HepG2 (cell line): ENCODE data around the gene RNF126. TPM values are rescaled to one million over a fixed set of nuclear protein-coding genes. Genes with fewer than 3 reads are reported as not detected.

ENCODE experiments used
- AHR ChIP-seq: IDR thresholded peaks from 2 replicates; pipeline ENCODE4 v1.6.1; 2018; ENCODE audit warnings: missing genetic modification reagents, missing compliant biosample characterization
- ATF2 ChIP-seq: sonication (generic); formaldehyde crosslinking; IDR thresholded peaks from 2 replicates; pipeline ENCODE4 v1.4.0; 2020; ENCODE audit warnings: missing genetic modification reagents
- ATF5 ChIP-seq: sonication (generic); formaldehyde crosslinking; IDR thresholded peaks from 2 replicates; pipeline ENCODE4 v1.4.0; 2020; ENCODE audit warnings: mild to moderate bottlenecking, low read depth, missing genetic modification reagents
- CREB3 ChIP-seq: sonication (generic); formaldehyde crosslinking; IDR thresholded peaks from 2 replicates; pipeline ENCODE4 v1.5.0; 2020; ENCODE audit warnings: missing genetic modification reagents
- HBP1 ChIP-seq: IDR thresholded peaks from 2 replicates; pipeline ENCODE4 v1.6.1; 2016; ENCODE audit warnings: low read depth, control low read depth
- HNRNPH1 ChIP-seq: fragments of 200-400 bp; formaldehyde crosslinking; optimal IDR thresholded peaks from 2 replicates; pipeline ENCODE3; 2017; ENCODE audit warnings: mild to moderate bottlenecking, low read depth, low read length
- JUND ChIP-seq: sonication (generic); formaldehyde crosslinking; IDR thresholded peaks from 2 replicates; pipeline ENCODE4 v1.8.0; 2022; ENCODE audit warnings: mild to moderate bottlenecking, missing genetic modification reagents
- MAFF ChIP-seq: IDR thresholded peaks from 2 replicates; pipeline ENCODE4 v1.6.1; 2011; ENCODE audit warnings: low read depth, low read length, improper control_type of control experiment
- MATR3 ChIP-seq: sonication (generic); formaldehyde crosslinking; IDR thresholded peaks from 2 replicates; pipeline ENCODE4 v1.4.0; 2020; ENCODE audit warnings: missing genetic modification reagents
- MIXL1 ChIP-seq: IDR thresholded peaks from 2 replicates; pipeline ENCODE4 v1.6.1; 2016
- MXI1 ChIP-seq: IDR thresholded peaks from 3 replicates; pipeline ENCODE4 v1.6.1; 2012; ENCODE audit warnings: low read depth, low read length, inconsistent platforms, borderline replicate concordance
- NPAS2 ChIP-seq: sonication (generic); formaldehyde crosslinking; IDR thresholded peaks from 2 replicates; pipeline ENCODE4 v1.8.0; 2022; ENCODE audit warnings: mild to moderate bottlenecking, missing genetic modification reagents, borderline replicate concordance
- SETDB1 ChIP-seq: sonication (generic); formaldehyde crosslinking; IDR thresholded peaks from 2 replicates; pipeline ENCODE4 v1.5.1; 2020; ENCODE audit warnings: missing genetic modification reagents, mild to moderate bottlenecking, borderline replicate concordance
- SNAI1 ChIP-seq: sonication (generic); formaldehyde crosslinking; IDR thresholded peaks from 2 replicates; pipeline ENCODE4 v1.5.0; 2020; ENCODE audit warnings: mild to moderate bottlenecking, missing genetic modification reagents, borderline replicate concordance
- THAP7 ChIP-seq: sonication (generic); formaldehyde crosslinking; IDR thresholded peaks from 2 replicates; pipeline ENCODE4 v1.8.1; 2023; ENCODE audit warnings: mild to moderate bottlenecking, missing genetic modification reagents
- TRIM24 ChIP-seq: sonication (generic); formaldehyde crosslinking; IDR thresholded peaks from 2 replicates; pipeline ENCODE4 v1.8.0; 2022; ENCODE audit warnings: mild to moderate bottlenecking, missing genetic modification reagents
- ZBTB7A ChIP-seq: sonication (generic); formaldehyde crosslinking; IDR thresholded peaks from 2 replicates; pipeline ENCODE4 v1.8.0; 2022; ENCODE audit warnings: mild to moderate bottlenecking, missing genetic modification reagents
- ZBTB7B ChIP-seq: sonication (generic); formaldehyde crosslinking; IDR thresholded peaks from 2 replicates; pipeline ENCODE4 v1.4.0; 2020; ENCODE audit warnings: missing genetic modification reagents
- ZMYM2 ChIP-seq: sonication (generic); formaldehyde crosslinking; IDR thresholded peaks from 2 replicates; pipeline ENCODE4 v1.8.0; 2022; ENCODE audit warnings: mild to moderate bottlenecking, missing genetic modification reagents
- ZNF136 ChIP-seq: sonication (generic); formaldehyde crosslinking; IDR thresholded peaks from 2 replicates; pipeline ENCODE4 v1.8.1; 2022; ENCODE audit warnings: low read depth, mild to moderate bottlenecking, moderate library complexity, missing genetic modification reagents
- ZNF234 ChIP-seq: sonication (generic); formaldehyde crosslinking; conservative IDR thresholded peaks from 2 replicates; pipeline ENCODE4 v1.5.1; 2020; ENCODE audit warnings: mild to moderate bottlenecking, missing genetic modification reagents
- ZNF260 ChIP-seq: sonication (generic); formaldehyde crosslinking; IDR thresholded peaks from 2 replicates; pipeline ENCODE4 v1.4.0; 2020; ENCODE audit warnings: missing genetic modification reagents, low read depth, mild to moderate bottlenecking, borderline replicate concordance
- ZNF3 ChIP-seq: IDR thresholded peaks from 2 replicates; pipeline ENCODE4 v1.7.0; 2017; ENCODE audit warnings: inconsistent platforms
- ZNF431 ChIP-seq: sonication (generic); formaldehyde crosslinking; IDR thresholded peaks from 2 replicates; pipeline ENCODE4 v1.9.0; 2022; ENCODE audit warnings: missing genetic modification reagents, low read depth, mild to moderate bottlenecking, borderline replicate concordance
- ZNF83 ChIP-seq: sonication (generic); formaldehyde crosslinking; IDR thresholded peaks from 2 replicates; pipeline ENCODE4 v1.4.0; 2020; ENCODE audit warnings: missing genetic modification reagents, mild to moderate bottlenecking, borderline replicate concordance
- ZNF850 ChIP-seq: sonication (generic); formaldehyde crosslinking; conservative IDR thresholded peaks from 2 replicates; pipeline ENCODE4 v1.9.0; 2021; ENCODE audit warnings: mild to moderate bottlenecking, missing genetic modification reagents
- ZNF879 ChIP-seq: sonication (generic); formaldehyde crosslinking; IDR thresholded peaks from 2 replicates; pipeline ENCODE4 v1.8.1; 2023; ENCODE audit warnings: missing genetic modification reagents
- polyA plus RNA-seq, 8 experiments: library from polyadenylated mRNA; depleted of rRNA in 3 of 8; stranded (reverse) in 7 of 8; unstranded in 1 of 8; fragments of >200 nt; fragmentation: Illumina TruSeq in 4 of 8; extraction: Trizol in 4 of 8; gene quantifications; 2 replicates each; pipeline versions ENCODE4 v1.2.1 to v1.2.3, GENCODE V29; 2011 to 2016; ENCODE audit warnings: low read depth in 4 of 8, missing spikeins in 1 of 8, mixed read lengths in 1 of 8; ENCODE audit not compliant: insufficient read depth in 1 of 8
- total RNA-seq, 5 experiments: library from RNA; depleted of rRNA; stranded (reverse); fragments of >200 nt; fragmentation: Illumina TruSeq; extraction: Trizol; gene quantifications; 2 replicates each; pipeline ENCODE4 v1.2.3, GENCODE V29; 2016; ENCODE audit warnings: low read depth in 1 of 5

Gene RNF126
- total and polyA plus RNA-seq, 2 of the 13 experiments (the other 11 are each of a cell fraction or from before 2014, with no cell fraction given) = 23.2 to 34.0 TPM

- no peak for TF ChIP-seq SNAI1
- no peak for TF ChIP-seq SETDB1 (CRISPR knock-in tag)
- no peak for TF ChIP-seq ZNF879 (CRISPR knock-in tag)
- peak; percentile 36; the same call in 1 of the 2 replicates for TF ChIP-seq AHR (CRISPR knock-in tag)
- TF ChIP-seq TRIM24 = no peak
- no peak for TF ChIP-seq ZBTB7B
- no peak for TF ChIP-seq ZNF136 (CRISPR knock-in tag)
- TF ChIP-seq HNRNPH1 = no peak
- no peak for TF ChIP-seq ZNF234 (CRISPR knock-in tag)
- 0 out of 2 replicates have a peak, but pooled peaks have one; percentile 10 for TF ChIP-seq ZNF431 (CRISPR knock-in tag)
- TF ChIP-seq ATF5 = no peak
- no peak for TF ChIP-seq THAP7 (CRISPR knock-in tag)
- TF ChIP-seq ZMYM2 (CRISPR knock-in tag) = no peak
- no peak for TF ChIP-seq ZBTB7A
- TF ChIP-seq MATR3 (CRISPR knock-in tag) = no peak
- TF ChIP-seq HBP1 (CRISPR knock-in tag) = no peak
- no peak for TF ChIP-seq ATF2 (CRISPR knock-in tag)
- TF ChIP-seq NPAS2 (CRISPR knock-in tag) = 0 out of 2 replicates have a peak, but pooled peaks have one; percentile 6
- TF ChIP-seq JUND (CRISPR knock-in tag) = no peak
- TF ChIP-seq MXI1 = peak; percentile 46; the same call in 1 of the 3 replicates
- TF ChIP-seq MAFF = no peak
- no peak for TF ChIP-seq ZNF83 (CRISPR knock-in tag)
- TF ChIP-seq ZNF850 (CRISPR knock-in tag) = 0 out of 2 replicates have a peak, but pooled peaks have one; percentile 7
- no peak for TF ChIP-seq ZNF3
- TF ChIP-seq ZNF260 (CRISPR knock-in tag) = no peak
- TF ChIP-seq CREB3 (CRISPR knock-in tag) = no peak
- no peak for TF ChIP-seq MIXL1 (CRISPR knock-in tag)
These were observed 630 bp downstream of the RNF126 start (continued) for GRCh38 chr19:662207-662961.
